Bone marrow (tissue), 2 donors: ENCODE measurements around the gene C16orf90.
"Not testable (repeated sequence)": the region's sequence is repeated elsewhere in the genome, so short reads cannot be mapped to it uniquely, and the experiment has no call there.

Source experiments
- DNase-seq, 2 donors: peaks; one replicate each; lab custom pipeline; 2025; lab: John Stamatoyannopoulos, UW

The C16orf90 gene

GRCh38 chr16:3482659-3483241 is 12.5 kb downstream of the C16orf90 start:
- DNase-seq, result no peak

- DNase-seq, result no peak
Measured at GRCh38 chr16:3481696-3482658, 13.3 kb downstream of the C16orf90 start.

GRCh38 chr16:3480901-3481695 is 14.2 kb downstream of the C16orf90 start:
- no peak for DNase-seq

GRCh38 chr16:3479654-3480216 is 15.6 kb downstream of the C16orf90 start:
- no peak for DNase-seq

GRCh38 chr16:3478242-3478925 is 16.9 kb downstream of the C16orf90 start:
- DNase-seq, result no peak

GRCh38 chr16:3476409-3476808 is 18.9 kb downstream of the C16orf90 start:
- no peak for DNase-seq

- DNase-seq, result no peak
Measured at GRCh38 chr16:3475604-3476375, 19.5 kb downstream of the C16orf90 start.

GRCh38 chr16:3474870-3475269 is 20.4 kb downstream of the C16orf90 start:
- DNase-seq, result not testable (repeated sequence)

GRCh38 chr16:3474136-3474779 is 21.0 kb downstream of the C16orf90 start:
- DNase-seq, result no peak

GRCh38 chr16:3473596-3473943 is 21.7 kb downstream of the C16orf90 start:
- not testable (repeated sequence) for DNase-seq

GRCh38 chr16:3472878-3473595 is 22.3 kb downstream of the C16orf90 start:
- DNase-seq, result no peak

GRCh38 chr16:3471518-3472176 is 23.6 kb downstream of the C16orf90 start:
- DNase-seq, result no peak

- no peak for DNase-seq
Measured at GRCh38 chr16:3470723-3471122, 24.6 kb downstream of the C16orf90 start.

GRCh38 chr16:3469736-3470135 is 25.6 kb downstream of the C16orf90 start:
- no peak for DNase-seq

GRCh38 chr16:3468501-3468900 is 26.8 kb downstream of the C16orf90 start:
- no peak for DNase-seq

- DNase-seq, result no peak
Measured at GRCh38 chr16:3467921-3468320, 27.4 kb downstream of the C16orf90 start.

GRCh38 chr16:3467182-3467581 is 28.1 kb downstream of the C16orf90 start:
- DNase-seq, result no peak

GRCh38 chr16:3465911-3466584 is 29.2 kb downstream of the C16orf90 start:
- no peak for DNase-seq

GRCh38 chr16:3465301-3465700 is 30.0 kb downstream of the C16orf90 start:
- DNase-seq, result no peak
